Keratinocyte (primary cell): ENCODE measurements around the gene TEX29.

ENCODE experiments used
- CTCF ChIP-seq, 3 experiments: IDR thresholded peaks in 1 of 3; conservative IDR thresholded peaks in 1 of 3; optimal IDR thresholded peaks in 1 of 3; 2 replicates in 2 of 3; 3 replicates in 1 of 3; pipeline versions ENCODE3 to v1.5.1; 2011; ENCODE audit warnings: low read length in 3 of 3, mild to moderate bottlenecking in 3 of 3, moderate library complexity in 2 of 3, control low read depth in 1 of 3, inconsistent platforms in 1 of 3; ENCODE audit not compliant: insufficient read depth in 2 of 3; ENCODE audit errors: extremely low read depth in 1 of 3
- EZH2 ChIP-seq: IDR thresholded peaks from one replicate; pipeline ENCODE4 v1.6.1; 2012; ENCODE audit warnings: inconsistent platforms, mild to moderate bottlenecking, low read length, moderate library complexity

- TF ChIP-seq CTCF (optimal IDR thresholded peaks at IDR 0.05 in 1 of 3, IDR thresholded peaks at IDR 0.05 in 1 of 3, conservative IDR thresholded peaks at IDR 0.05 in 1 of 3; ENCODE audit: extremely low read depth in 1 of 3, insufficient read depth in 2 of 3, low read length in 3 of 3) (no peak), EZH2 (no peak)
These were observed 34.3 kb downstream of the TEX29 start for GRCh38 chr13:111354789-111355188.
